GM18526 (cell line): Measurements from ENCODE around the gene NEURL4.

Experiments
- POLR2A ChIP-seq: IDR thresholded peaks from 3 replicates; pipeline ENCODE4 v1.6.1; 2011; ENCODE audit not compliant: insufficient read length; ENCODE audit errors: extremely low read depth

Gene NEURL4

GRCh38 chr17:7328840-7329373, at the start of gene NEURL4:
Gene NEURL4 (minus strand): TSS chr17:7329335. CDS start chr17:7329312, 23 bp downstream.
- no peak for TF ChIP-seq POLR2A

GRCh38 chr17:7374353-7374752, 45.2 kb upstream of the NEURL4 start:
- no peak for TF ChIP-seq POLR2A

GRCh38 chr17:7370853-7371252, 41.7 kb upstream of the NEURL4 start:
- no peak for TF ChIP-seq POLR2A

GRCh38 chr17:7369825-7370224, 40.7 kb upstream of the NEURL4 start:
- no peak for TF ChIP-seq POLR2A

GRCh38 chr17:7367918-7368598, 38.9 kb upstream of the NEURL4 start:
- no peak for TF ChIP-seq POLR2A

- no peak for TF ChIP-seq POLR2A
Observed at GRCh38 chr17:7367083-7367482, 37.9 kb upstream of the NEURL4 start.

- no peak for TF ChIP-seq POLR2A
Observed at GRCh38 chr17:7363311-7363710, 34.2 kb upstream of the NEURL4 start.

- no peak for TF ChIP-seq POLR2A
Observed at GRCh38 chr17:7361906-7362305, 32.8 kb upstream of the NEURL4 start.

- no peak for TF ChIP-seq POLR2A
Observed at GRCh38 chr17:7357381-7357780, 28.2 kb upstream of the NEURL4 start.

GRCh38 chr17:7356756-7357155, 27.6 kb upstream of the NEURL4 start:
- TF ChIP-seq POLR2A = no peak

GRCh38 chr17:7356072-7356549, 27.0 kb upstream of the NEURL4 start:
- no peak for TF ChIP-seq POLR2A

GRCh38 chr17:7355573-7355972, 26.4 kb upstream of the NEURL4 start:
- TF ChIP-seq POLR2A = no peak

- TF ChIP-seq POLR2A = no peak
Observed at GRCh38 chr17:7355053-7355452, 25.9 kb upstream of the NEURL4 start, which contains the start of gene TMEM95. Gene TMEM95 (plus strand): TSS chr17:7355156. CDS start chr17:7355205, 49 bp downstream.

GRCh38 chr17:7354262-7354843, 25.2 kb upstream of the NEURL4 start:
- TF ChIP-seq POLR2A = no peak

- TF ChIP-seq POLR2A = no peak
Observed at GRCh38 chr17:7352910-7353635, 23.9 kb upstream of the NEURL4 start.

GRCh38 chr17:7352503-7352889, 23.4 kb upstream of the NEURL4 start:
- TF ChIP-seq POLR2A = no peak
